HG02840 (cell line): ENCODE data around the gene LATS2.
"Not testable (repeated sequence)": the region's sequence is repeated elsewhere in the genome, so short reads cannot be mapped to it uniquely, and the experiment has no call there.

Experiments used
- ATAC-seq: cut with Tn5 transposase; IDR thresholded peaks from one replicate; pipeline ENCODE4 v1.9.1; 2021; ENCODE audit warnings: mild to moderate bottlenecking, moderate library complexity, moderate number of reproducible peaks; ENCODE audit not compliant: unreplicated experiment, low FRiP score

LATS2 gene

DNA sequence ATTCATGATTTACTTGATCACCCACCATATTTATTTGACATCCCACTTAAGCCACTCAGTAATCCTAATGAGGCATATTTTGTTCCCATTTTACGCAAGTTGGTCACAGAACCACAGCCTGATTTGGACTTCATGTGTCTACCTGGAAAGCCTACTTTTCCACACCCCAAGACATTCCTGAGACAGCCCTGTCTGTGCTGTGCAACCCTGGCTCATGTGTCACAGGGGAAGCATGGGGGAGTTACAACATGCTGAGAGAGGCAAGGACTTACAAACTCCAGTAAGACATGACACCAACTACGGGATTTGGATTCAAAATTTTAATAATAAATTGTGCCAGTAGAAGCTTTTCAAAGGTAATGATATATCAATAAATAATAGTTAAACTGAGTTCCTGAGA, 88.7 kb downstream of the LATS2 start:
- no peak for ATAC-seq

DNA sequence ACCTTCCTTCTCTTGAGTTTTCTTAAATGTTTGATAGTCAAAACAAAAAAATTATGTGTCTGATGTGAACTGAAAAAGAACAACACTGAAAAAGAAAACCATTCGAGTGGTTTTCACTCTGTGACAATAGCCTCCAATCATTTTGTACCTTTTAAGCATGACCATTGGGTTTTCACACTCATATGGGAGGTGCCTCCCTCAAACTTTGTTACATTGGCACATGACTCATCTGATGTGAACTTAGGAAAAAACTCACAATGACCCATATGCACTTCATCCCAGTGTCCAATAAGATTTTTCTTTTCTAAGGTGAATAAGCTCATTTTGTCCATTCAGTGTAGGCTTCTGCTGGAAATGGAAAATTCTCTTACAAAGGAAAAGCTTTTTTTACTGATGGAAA, 92.2 kb downstream of the LATS2 start:
- ATAC-seq = no peak

DNA sequence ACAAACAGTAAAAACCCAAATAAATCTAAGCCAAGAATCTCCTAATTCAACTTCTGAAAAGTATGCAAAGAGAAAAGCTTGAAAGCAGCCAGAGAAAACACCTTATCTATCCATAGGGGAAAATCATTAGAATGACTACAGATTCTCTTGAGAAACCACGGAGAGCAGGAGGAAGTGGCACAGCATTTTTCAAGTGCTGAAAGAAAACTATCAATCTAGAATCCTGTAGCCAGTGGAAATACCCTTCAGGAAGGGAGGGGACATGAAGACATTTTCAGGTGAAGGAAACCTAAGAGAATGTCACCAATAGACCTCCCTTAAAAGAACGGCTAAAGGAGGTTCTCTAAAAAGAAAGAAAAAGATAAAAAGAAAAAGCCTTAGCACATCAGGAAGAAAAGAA, 92.6 kb downstream of the LATS2 start:
- no peak for ATAC-seq

DNA sequence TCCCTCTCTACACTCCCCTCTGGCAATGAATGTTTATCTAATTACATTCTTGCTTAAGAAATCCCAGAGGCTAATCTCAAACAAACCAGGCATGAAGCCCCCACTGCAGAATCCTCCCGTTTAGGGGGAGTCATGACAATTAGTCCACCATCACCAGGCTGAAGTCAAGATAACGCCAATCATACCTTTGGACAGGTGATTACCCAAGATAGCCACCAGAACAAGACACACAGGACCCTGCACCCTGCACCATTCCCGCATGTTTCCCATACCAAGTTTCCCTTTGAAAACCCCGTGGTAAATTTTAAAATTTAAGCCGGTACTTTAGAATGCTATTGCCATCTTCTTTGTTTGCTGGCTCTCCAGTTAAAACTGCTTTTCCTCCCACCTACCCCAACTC, 94.0 kb downstream of the LATS2 start:
- no peak for ATAC-seq

DNA sequence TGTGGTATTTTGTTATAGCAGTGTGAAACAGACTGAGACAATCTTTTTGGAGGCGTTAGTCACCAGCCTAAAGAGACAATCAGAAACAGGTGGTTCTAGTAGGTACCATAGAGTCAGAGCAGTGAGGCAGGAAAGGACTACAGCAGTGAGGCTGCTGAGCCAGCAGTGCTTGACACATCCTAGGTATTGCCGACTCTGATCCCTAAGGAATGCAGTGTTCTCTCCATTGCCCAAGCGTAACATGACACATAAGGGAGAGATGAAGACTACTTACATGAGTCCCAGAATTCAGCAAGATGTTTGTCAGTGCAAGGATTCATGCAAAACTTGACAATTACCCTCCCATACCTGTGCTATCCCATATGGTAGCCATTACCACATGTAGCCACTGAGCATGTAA, 96.5 kb downstream of the LATS2 start:
- ATAC-seq = no peak

DNA sequence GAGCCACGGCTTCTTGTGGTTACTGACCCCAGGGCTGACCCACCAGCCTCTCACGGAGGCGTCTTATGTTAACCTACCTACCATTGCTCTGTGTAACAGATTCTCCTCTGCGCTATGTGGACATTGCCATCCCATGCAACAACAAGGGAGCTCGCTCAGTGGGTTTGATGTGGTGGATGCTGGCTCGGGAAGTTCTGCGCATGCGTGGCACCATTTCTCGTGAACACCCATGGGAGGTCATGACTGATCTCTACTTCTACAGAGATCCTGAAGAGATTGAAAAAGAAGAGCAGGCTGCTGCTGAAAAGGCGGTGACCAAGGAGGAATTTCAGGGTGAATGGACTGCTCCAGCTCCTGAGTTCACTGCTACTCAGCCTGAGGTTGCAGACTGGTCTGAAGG, 99.7 kb downstream of the LATS2 start:
- ATAC-seq = not testable (repeated sequence)

DNA sequence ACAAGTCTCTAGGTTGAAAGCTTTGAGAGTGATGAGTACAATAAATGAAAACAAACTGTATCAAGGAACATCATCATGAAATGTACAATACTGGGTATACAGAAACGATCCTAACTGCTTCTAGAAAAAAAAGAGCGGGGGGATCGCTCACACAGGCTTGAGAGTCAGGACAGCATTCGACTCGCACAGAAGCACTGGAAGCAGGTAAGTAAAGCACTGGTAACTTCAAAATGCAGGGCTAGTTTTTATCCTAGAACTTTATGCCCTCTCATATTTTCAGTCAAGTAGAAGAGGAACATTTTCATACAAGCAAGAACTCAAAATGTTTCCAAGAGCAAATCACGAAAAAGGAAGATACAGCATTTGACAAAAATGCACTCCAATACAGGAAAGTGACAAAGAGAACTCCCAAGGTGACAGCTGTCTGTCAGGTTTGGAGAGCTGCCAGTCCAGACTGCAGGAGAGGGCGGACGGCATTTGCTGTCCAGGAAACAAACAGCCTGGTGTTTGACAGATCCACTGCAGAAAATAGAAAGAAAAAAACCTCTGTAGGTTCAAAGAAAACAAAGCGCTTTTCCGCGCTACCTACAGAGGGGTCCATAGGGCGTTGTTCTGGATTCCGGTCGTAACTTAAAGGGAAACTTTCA, 100.6 kb downstream of the LATS2 start:
- no peak for ATAC-seq

DNA sequence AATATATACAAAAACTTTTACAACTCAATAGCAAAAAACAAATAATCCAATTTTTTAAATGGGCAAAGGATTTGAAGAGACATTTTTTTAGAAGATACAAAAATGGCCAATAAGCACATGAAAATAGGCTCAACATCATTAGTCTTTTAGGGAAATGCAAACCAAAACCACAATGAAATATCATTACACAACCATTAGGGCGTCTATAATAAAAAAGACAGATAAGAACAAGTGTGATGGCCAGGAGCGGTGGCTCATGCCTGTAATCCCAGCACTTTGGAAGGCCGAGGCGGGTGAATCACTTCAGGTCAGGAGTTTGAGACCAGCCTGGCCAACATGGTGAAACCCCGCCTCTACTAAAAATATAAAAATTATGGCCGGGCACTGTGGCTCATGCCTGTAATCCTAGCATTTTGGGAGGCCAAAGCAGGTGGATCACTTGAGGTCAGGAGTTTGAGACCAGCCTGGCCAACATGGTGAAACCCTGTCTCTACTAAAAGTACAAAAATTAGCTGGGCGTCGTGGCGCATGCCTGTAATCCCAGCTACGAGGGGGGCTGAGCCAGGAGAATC, 104.3 kb downstream of the LATS2 start:
- not testable (repeated sequence) for ATAC-seq

DNA sequence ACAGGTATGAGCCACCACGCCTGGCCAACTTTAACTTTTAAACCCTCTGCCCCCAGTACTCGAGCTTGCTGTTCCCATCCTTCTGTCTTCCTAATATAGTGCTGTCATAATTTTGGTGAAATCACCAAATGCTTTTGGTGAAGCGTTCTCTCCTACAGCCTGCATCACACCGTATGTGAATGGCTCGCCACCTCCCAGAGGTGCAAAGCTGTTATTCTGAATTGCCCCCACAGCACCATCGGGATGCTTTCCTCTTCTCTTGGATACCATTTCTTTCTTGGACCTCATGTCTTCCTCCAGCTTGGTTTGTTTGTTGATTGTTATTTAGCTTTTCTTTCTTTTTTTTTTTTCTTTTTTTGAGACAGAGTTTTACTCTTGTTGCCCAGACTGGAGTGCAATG, 105.9 kb downstream of the LATS2 start:
- no peak for ATAC-seq

DNA sequence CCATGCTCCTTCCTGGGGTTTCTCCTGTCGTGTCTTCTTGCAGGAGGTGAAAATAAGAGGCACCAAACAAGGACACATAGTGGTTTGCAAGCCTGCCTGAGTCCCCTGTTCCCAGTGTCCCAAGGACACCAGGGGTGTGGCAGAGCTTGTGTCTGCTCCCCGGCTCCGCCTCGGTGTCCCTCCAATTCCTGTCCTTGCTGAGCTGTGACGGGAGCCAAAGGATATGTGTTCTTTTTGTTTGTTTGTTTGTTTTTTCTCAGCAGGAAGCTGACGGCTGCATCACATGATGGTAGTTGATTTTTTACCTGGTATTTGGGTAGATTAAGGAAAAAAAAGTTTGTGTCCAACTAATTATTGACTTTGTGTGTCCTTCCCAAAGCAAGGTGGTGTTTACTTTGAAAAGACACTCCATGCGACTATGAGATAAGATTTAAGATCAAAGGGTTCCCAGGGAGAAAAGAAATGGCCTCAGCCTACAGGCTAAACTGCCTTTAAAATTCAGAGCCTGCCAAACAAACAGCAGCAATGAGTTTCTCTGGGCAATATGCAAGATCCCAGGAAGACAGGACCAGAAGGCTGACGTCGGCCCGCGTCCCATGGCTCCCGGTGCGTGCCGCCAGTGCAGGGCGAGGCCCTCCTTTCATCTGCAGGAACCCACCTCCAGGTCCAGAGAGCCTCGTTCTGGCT, 108.0 kb downstream of the LATS2 start:
- no peak for ATAC-seq

DNA sequence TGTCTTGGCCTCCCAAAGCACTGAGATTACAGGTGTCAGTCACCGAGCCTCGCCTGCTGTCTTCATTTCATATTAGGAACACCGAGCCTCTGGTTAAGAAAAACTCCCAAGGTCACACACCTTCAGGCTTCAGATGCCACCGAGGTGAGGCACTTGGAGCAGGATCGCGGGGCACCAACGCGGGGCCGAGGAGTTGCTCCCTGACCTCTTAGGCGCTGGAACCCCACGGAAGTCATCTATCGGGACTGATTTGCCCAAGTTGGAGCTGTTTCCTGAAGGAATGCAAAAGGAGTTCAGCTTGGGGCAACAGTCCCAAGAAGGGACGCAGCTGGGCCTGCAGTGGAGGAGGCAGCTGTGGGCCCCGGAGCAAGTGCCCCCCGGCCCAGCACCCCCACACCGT, 108.5 kb downstream of the LATS2 start:
- no peak for ATAC-seq

DNA sequence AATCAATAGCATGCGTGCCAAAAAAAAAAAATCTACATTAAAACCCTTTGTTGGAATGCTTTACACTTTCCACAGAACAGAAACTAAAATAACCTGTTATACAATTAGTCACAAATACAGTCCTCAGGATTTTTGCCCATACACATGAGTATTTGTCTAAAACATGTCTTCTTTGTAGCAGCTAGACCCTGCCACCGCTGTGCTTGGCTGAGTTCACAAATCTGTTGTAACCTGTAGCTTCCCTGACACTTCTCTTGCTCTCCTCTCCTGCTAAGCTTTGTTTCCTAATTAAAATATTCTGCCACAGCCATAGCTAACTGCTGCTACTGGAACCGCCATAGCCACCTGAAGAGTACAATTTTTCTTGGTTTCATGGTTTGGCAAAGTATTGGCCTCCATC, 113.4 kb downstream of the LATS2 start:
- ATAC-seq = not testable (repeated sequence)

DNA sequence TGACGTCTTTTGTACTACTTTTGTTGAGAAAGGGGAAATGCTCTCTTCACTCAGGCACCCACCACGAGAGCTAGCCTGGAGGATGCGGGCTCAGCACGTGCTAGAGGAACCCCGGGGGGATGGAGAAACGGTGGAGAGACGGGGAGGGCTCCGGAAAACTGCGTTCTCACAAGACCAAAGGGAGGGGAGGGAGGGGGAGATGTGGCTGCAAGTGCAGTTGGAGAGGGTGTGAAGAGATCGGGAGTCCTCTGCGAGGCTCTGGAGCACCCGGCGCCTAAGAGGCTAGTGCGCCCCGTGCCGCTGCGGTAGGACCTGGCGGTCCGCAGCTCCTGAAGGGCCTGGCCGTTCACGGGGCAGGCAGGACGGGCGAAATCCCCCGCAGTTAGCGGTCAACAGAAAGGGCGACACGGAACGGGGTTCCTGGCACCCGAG, 115.4 kb downstream of the LATS2 start:
- ATAC-seq = no peak

DNA sequence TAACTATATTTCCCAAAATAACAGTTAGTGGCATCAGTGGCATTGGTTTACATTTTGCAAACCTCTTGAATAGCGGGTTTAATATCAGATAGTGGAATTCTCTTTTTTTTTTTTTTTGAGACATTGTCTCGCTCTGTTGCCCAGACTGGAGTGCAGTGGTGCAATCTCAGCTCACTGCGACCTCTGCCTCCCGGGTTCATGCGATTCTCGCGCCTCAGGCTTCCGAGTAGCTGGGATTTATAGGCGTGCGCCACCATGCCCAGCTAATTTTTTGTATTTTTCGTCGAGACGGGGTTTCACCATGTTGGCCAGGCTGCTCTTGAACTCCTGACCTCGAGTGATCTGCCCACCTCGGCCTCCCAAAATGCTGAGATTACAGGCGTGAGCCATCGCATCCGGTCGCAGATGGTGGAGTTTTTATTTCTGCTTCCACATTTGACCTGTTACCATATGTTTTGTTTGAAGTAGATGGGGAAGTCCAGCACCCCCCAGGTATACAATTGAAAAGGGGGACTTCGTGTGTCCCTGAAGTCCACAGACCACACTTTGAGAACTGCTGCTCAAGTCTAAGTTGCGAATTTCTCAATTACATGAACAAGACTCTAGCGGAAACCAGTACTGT, 118.3 kb downstream of the LATS2 start:
- ATAC-seq = no peak

DNA sequence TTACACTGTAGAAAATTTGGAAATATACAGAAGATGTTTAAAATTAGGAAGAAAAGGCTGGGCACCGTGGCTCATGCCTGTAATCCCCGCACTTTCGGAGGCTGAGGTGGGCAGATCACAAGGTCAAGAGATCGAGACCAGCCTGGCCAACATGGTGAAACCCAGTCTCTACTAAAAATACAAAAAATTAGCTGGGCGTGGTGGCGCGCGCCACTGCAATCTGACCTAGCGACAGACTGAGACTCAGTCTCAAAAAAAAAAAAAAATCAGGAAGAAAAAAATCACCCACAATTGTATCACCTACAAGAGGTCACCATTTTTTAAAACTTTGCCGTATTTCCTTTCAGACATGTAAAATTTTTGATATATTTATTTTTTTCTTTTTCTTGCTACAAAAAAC, 120.9 kb downstream of the LATS2 start:
- ATAC-seq = not testable (repeated sequence)

DNA sequence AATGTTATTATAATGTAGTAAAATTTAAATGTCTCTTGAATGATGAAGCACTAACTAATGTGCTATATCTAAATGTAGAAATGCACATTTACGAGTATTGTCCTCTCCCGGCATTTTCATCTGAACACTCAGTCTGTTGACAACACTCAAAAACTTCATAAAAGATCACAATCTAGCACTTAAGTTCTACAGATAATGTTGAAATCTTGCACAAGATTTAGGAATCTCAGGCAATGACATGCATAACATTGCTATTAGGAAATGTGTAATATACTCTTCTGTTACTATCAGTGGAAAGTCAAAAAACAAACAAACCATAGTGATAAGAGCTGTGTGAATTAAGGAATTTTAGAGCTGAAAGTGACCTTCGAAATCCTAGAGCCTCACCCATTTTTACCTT, 121.3 kb downstream of the LATS2 start:
- ATAC-seq = no peak

DNA sequence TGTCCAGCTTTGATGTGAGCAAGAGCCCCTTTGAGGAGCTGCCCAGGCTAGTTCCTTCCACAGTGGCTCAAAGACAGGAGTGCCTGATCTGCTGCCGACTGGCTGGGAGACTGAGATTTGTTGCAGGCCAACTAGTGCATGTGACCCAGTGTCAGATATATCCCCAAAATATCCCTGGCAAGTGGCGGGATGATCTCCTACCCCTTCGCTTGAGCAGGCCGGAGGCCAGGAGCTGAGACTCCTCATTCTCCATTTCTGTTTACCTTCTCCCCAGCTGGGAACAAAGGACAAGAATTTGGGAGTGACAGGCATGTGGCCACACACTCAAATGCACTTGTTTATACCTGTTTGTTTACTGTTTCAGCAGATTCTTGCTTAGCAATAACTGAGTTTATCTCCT, 121.7 kb downstream of the LATS2 start:
- no peak for ATAC-seq

DNA sequence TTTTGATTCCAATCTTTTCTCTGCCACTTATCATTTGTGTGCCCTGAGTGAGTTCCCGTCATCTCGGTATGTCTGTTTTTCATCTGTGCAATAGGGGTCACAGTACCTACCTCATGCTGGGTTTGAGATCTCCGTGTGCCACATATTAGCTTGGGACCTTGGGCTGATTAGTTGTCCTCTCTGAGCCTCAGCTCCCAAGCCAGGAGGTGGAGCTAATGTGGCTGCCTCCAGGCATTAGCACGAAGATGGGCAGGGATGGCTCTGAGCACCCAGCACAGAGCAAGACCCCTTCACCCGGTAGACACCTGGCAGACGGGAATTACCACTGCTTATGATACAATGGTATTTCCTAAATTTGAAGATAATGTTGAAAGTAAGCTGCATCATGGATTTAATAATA, 123.1 kb downstream of the LATS2 start:
- ATAC-seq = no peak

DNA sequence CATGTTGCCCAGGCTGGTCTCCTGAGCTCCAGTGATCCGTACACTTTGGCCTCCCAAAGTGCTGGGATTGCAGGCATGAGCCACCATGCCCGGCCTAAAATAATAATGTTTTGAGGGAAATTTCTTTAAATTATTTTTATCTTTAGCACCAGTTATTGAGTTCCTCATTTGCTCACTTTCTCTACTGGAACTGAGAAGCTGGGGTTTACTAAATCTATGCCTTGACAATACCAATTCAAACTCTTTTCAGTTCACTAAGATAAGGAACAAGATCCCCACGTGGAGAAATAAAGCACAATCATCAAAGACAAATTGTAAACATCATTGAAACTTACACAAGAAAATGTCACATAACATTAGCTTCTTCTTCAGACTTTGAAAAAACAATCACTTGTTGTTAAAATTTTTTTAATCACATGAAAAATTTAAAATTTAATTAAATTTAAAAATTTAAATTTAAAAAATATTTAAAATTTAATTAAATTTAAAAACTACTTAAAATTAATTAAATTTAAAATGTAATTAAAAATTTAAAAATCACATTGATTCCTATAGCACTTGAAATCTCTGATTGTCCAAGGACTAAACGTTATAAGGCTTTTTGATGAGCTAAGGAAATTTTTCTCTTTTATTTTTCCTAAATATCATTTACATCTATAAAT, 133.7 kb downstream of the LATS2 start:
- ATAC-seq = no peak

DNA sequence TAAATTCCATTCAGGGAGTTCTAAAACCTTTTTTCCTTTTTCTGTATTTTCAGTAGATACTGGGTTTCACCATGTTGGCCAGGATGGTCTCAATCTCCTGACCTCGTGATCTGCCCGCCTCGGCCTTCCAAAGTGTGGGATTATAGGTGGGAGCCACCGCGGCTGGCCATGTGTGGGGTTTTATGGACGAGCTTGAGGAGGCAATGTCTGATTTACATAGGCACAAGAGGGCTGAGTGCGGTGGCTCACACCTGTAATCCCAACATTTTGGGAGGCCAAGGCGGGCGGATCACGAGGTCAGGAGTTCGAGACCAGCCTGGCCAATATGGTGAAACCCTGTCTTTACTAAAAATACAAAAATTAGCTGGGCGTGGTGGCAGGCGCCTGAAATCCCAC, 136.0 kb downstream of the LATS2 start:
- not testable (repeated sequence) for ATAC-seq

DNA sequence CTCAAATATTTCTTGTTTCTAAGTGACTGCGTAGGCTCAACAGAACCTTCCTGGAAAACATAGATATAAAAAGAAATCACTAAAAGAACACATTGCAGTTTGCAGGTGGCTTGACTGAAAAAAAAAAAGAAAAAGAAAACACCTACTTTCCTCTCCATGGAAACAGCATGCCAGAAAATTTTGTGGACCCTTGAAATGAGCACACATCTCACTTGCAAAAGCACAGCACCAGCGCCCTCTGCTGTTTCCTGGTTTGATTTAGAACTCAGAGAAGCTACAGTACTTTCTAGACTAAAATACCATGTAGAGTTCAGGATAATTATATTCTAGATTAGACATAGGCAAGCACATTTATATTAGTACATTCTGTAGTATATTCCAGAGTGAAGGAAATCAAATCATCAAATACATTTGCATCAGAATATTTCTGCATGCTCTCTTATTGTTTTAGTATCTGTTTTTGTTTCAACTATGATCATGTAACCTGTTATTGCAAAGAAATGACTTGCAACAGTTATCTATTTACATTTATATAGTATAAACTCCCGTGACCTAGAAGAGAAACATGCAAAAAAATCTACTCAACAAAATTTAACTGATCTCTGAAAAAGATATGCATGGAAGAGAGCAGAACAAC, 136.5 kb downstream of the LATS2 start:
- ATAC-seq = no peak
